HG03159 (cell line): Measurements from ENCODE around the gene USP37.
A peak's percentile ranks its signal among the peaks of the same experiment; 100 is the strongest.

Experiments
- ATAC-seq: cut with Tn5 transposase; IDR thresholded peaks from one replicate; pipeline ENCODE4 v1.9.1; 2021; ENCODE audit warnings: mild to moderate bottlenecking, moderate library complexity; ENCODE audit not compliant: unreplicated experiment

The USP37 gene, protein sequence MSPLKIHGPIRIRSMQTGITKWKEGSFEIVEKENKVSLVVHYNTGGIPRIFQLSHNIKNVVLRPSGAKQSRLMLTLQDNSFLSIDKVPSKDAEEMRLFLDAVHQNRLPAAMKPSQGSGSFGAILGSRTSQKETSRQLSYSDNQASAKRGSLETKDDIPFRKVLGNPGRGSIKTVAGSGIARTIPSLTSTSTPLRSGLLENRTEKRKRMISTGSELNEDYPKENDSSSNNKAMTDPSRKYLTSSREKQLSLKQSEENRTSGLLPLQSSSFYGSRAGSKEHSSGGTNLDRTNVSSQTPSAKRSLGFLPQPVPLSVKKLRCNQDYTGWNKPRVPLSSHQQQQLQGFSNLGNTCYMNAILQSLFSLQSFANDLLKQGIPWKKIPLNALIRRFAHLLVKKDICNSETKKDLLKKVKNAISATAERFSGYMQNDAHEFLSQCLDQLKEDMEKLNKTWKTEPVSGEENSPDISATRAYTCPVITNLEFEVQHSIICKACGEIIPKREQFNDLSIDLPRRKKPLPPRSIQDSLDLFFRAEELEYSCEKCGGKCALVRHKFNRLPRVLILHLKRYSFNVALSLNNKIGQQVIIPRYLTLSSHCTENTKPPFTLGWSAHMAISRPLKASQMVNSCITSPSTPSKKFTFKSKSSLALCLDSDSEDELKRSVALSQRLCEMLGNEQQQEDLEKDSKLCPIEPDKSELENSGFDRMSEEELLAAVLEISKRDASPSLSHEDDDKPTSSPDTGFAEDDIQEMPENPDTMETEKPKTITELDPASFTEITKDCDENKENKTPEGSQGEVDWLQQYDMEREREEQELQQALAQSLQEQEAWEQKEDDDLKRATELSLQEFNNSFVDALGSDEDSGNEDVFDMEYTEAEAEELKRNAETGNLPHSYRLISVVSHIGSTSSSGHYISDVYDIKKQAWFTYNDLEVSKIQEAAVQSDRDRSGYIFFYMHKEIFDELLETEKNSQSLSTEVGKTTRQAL

GRCh38 chr2:218568190-218569037 is at the start of gene USP37, which contains the start of gene CNOT9:
Gene USP37, minus strand, starts transcription at chr2:218568351. Its CDS starts 9,698 bp downstream, at chr2:218558653.
Gene CNOT9, plus strand, starts transcription at chr2:218568839. Its CDS starts 116 bp downstream, at chr2:218568955.
- peak; percentile 81 for ATAC-seq

GRCh38 chr2:218615868-218616315 is 47.7 kb upstream of the USP37 start:
- no peak for ATAC-seq

DNA sequence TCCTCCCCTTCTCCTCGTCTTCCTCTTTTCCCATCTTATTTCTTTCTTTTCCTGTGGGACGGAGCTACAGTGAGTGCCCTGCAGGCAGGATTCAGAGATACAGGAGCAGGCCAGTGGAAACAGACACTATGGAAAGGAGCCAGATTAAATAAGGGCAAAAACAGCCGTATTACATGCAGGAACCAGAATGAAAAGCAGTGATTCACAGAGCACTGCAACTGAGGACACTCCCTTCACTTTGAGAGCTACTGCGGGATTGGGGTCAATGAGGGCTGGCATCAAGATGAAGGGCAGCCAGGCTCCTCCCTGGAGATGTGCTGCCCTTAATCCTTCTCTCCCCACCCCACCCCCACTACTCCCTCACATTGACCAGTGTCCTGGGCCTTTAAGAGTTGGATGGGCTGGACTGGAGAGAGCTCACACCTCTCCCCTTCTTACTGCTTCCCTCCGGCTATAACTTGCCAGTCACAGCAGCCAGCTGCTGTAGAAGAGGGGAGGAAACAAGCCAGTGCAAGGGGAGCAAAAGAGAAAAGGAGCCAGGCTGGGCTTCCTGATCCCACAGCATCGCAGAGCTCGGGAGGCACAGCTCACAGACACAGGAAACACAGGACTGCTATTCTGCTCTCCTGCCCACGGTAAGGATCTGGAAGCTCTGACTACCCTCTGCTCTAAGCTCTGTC is 39.4 kb upstream of the USP37 start, which contains the start of gene PLCD4:
Gene PLCD4 (plus strand): TSS at position 464 of the 680 bp plus-strand sequence. CDS start 7,841 bp downstream, outside the sequence.
- ATAC-seq, result no peak

DNA sequence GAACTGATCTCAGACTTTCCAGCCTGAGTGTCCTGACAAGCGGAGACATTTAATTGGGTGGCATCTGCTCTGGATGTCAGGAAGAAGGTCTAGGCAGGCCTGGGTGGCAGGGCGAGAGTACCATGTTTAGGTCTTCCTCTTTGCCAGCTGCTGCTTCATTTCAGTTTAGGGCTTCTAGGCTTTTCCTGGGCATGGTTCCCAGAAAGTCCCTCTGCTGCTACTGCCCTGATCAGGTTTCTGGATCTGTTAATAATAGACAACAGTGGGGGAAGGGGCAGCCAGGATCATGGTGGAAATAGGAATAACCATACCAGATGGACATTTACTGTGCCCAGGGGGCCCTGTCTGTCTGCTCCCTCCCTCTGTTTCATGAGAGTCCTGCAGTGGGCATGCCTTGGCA is 37.3 kb upstream of the USP37 start:
- no peak for ATAC-seq

DNA sequence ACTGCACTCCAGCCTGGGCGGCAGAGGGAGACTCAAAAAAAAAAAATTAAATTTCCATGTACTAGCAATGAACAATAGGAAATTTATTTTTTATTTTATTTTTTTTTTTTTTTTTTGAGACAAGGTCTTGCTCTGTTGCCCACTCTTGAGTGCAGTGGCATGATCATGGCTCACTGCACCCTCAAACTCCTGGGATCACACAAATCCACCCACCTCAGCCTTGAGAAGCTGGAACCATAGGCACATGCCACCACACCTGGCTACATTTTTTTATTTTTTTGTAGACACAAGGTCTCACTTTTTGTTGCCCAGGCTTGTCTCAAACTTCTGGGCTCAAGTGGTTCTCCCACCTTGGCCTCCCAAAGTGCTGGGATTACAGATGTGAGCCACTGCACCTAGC is 17.4 kb upstream of the USP37 start:
- no peak for ATAC-seq

DNA sequence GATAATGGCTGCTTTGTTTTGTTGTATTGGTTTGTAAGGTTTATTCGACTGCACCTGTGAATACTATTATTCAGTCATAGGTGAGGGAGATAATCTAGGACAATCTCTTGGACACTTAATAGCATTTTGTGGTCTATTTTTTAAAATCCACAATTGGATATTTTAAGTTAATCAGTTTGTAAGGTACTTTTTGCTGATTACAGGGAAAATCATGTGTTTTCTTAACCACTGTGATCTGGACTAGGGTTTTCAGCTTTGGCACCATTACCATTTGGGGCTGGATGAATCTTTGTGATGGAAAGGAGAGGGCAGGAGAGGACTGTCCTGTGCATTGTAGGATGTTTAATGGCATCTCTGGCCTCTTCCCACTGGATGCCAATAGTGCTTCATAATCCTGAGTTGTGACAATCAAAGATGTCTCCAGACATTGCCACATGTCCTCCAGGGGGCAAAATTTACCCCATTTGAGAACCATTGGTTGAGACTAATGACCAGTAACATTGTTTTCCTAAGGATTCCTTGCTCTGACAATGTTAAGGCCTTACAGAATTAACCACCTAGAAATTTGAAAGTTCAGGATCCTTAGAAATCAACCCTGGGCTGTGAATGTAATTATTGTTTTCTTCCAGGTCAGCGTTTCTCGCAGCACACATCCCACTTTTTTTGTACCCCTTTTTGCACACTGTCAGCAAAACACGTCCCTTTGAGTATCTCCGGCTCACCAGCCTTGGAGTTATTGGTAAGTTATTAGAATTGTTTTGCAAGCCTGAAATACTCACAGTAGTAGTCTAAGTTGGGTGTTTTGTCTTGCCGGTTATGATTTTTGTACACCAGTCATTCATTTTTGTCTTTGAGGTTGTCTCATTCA is 16.1 kb upstream of the USP37 start:
- no peak for ATAC-seq

GRCh38 chr2:218582076-218582475 is 13.9 kb upstream of the USP37 start:
- ATAC-seq, result peak; percentile 88

- no peak for ATAC-seq
Measured at GRCh38 chr2:218578272-218578877, 10.2 kb upstream of the USP37 start.

DNA sequence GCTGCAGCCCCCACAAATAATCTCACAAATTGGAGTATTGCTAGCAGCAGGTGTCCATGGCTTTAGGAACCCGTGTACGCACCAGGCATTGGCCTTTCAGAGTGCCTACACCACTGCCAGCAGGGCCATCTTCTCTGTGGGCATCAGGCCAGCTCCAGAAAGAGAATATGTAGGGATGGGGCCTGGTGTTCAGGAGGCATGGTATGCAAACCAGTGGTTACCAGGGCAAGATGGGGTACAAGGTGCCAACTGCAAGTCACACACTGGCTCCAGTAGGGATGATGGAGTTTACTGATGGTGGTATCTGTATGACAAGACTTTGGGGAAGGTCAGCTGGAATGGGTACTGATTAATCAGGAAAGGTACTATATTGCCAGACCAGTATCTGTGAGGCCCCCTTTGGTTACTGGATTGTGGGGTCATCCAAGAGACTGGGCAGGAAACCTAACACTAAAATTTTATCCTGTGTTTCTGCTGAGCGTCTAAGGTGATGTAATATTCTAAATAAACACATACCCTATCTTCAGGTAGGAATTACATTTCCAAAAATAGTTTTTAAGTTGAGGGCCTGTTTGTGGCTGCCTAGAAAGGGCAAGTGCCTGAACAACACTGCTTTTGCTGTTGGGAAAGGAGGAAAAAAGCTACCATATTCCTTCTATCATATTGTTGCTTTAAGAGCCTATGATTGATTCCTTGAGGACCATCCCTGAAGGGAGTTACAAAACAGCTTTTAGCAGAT is 9.5 kb upstream of the USP37 start:
- no peak for ATAC-seq

DNA sequence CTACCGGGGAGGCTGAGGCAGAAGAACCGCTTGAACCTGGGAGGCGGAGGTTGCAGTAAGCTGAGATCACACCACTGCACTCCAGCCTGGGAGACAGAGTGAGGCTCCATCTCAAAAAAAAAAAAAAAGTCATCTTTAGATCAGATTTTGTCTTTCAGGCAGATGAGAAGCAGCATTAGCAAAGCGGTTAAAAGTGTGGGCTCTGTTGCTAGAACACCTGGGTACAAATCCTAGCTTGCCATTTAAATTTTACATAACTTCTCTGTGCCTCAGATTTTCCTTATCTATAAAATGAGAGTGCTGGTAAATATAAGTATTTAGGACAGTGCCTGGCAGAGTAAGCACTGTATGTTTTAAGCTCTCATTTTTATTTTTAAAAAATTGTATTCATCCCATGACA is 8.7 kb upstream of the USP37 start:
- ATAC-seq, result no peak

GRCh38 chr2:218570850-218571249 is 2.7 kb upstream of the USP37 start:
- ATAC-seq, result no peak

GRCh38 chr2:218569661-218570500 is 1.7 kb upstream of the USP37 start:
- no peak for ATAC-seq

DNA sequence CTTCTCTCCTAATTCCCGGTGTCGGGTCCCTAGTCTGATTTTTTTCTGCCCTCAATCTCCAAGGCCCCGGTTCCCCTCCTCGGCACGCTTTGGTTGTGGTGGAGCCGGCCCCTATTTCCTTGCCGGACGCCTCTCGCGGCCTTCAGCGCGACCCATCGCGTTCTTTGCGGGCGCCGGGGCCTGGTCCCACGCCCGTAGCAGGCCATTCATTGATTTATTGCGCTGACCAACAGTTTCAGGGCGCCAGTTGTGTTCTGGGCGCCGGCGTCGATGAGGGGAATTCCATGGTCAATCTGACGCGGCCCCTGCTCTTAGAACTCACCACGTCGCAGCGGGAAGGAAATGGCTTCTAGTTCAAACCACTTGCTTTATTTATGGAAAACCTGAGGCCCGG is 884 bp upstream of the USP37 start:
- ATAC-seq, result no peak

DNA sequence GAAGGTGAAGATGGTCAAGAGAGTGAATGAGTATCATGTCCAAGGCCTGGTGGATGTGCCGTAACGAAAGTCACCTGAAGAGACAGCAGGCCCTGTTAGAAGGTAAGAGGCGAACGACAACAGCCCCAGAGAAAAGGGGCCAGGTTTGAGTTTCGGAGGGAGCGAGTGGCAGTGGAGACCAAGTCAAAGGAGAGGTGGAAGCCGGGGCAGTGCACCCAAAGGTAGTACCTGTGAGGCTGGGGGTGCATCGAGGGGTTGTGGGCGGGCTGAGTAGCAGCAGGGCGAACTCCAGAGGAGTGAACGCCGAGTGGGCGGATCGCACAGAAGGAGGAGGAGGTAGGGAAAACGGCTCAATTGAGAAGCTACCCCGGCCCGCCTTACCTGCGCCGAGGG is 358 bp downstream of the USP37 start:
- ATAC-seq, result peak; percentile 34

DNA sequence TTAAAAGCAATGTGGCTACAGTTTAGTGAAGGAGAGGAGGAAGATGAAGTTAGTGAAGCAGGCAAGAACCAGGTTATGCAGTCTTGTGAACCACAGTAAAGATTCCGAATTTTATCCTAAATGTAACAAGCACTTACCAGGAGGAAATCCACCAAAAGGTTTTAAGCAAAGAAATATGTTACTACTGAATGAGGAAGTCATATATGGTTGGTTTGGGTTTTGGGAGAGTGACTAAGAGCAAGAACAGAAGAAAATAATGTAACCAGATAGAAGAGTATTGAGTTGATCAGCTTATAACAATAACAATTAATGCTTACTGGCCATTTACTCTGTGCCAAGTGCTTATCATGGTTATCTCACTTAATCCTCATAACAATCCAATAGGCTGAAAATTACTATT is 1.9 kb downstream of the USP37 start:
- no peak for ATAC-seq

- no peak for ATAC-seq
Measured at GRCh38 chr2:218564056-218564455, 4.1 kb downstream of the USP37 start.

- ATAC-seq, result no peak
Measured at GRCh38 chr2:218558986-218559385, 9.2 kb downstream of the USP37 start.
